Erythroblast (primary cell): ENCODE measurements around the gene ELOVL1.

Experiments used
- GATA1 ChIP-seq: IDR thresholded peaks from 2 replicates; pipeline ENCODE4 v1.6.1; 2011; ENCODE audit warnings: low read depth, mild to moderate bottlenecking, control low read depth, low read length, moderate library complexity
- POLR2A ChIP-seq: IDR thresholded peaks from 2 replicates; pipeline ENCODE4 v1.6.1; 2011; ENCODE audit warnings: mild to moderate bottlenecking, low read length

DNA sequence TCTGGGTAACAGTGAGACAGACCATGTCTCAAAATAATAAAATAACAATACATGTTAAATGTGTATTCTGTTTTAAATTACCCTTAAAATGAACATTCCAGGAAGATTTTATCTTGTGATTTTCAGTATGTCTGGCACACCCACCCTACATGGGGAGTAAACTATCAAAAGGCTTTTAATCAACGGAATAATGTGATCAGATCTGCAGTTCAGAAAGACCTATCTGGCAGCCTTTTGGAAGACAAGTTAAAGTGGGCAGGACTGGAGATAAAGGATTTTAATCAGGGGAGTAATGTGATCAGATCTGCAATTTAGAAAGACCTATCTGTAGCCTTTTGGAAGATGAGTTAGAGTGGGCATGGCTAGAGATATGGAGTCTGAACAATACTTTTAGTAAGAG, 11.7 kb upstream of the ELOVL1 start:
- TF ChIP-seq POLR2A (no peak), GATA1 (no peak)
